Hematopoietic multipotent progenitor cell (in vitro differentiated cells): ENCODE measurements around the gene TLE7. TPM values are rescaled to one million over a fixed set of nuclear protein-coding genes. Genes with fewer than 3 reads are reported as not detected.

Experiments
- DNase-seq, 3 donors: peaks; one replicate each; pipeline ENCODE4 v3.0.0-alpha.2; 2011 to 2015; ENCODE audit warnings: low read depth in 2 of 3, low spot score in 2 of 3
- total RNA-seq: library from RNA; depleted of rRNA; stranded (reverse); fragments of >200 nt; gene quantifications from one replicate; pipeline ENCODE4 v1.2.3, GENCODE V29; 2012

Gene TLE7
- not detected for total RNA-seq

DNA sequence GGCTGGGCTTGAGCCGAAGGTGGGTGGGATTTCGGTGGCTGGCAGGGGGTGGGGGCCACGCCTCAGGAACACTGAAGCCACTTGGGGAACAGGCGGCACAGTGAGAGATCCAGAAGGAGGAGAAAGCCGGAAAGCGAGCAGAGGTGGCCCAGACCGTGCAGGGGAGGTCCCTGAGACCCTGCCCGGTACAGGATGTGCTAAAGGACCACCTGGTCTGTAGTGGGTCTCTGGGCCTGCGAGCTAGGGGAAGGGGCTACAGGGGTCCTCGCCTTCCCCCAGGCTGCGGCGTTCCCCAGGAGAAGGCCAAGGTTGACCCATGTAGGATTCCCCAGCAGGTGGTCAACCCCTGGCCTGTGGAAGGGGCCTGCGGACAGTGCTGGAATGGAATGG, at the start of gene TLE7:
TLE7 (minus strand) TSS at position 4 of the 390 bp plus-strand sequence. CDS start 8,730 bp downstream, outside the sequence.
- DNase-seq: no peak

DNA sequence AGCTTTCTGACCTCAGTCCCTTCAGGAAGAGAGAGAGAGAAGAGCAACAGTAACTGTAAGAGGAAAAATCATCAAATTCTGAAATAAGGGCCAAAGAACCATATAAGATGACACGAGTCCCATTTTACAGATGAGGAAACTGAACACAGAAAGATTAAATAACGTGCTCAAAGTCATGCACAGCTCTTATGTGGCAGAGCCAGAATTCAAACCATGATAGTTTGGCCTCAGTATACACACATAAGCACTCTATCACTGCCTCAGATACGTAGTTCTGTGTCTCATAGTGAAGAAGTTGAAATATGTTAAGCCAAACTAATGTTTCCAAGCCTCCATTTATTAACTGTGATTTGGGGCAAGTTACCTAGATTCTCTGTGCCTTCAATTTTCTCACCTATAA, 49.2 kb upstream of the TLE7 start:
- DNase-seq: no peak

DNA sequence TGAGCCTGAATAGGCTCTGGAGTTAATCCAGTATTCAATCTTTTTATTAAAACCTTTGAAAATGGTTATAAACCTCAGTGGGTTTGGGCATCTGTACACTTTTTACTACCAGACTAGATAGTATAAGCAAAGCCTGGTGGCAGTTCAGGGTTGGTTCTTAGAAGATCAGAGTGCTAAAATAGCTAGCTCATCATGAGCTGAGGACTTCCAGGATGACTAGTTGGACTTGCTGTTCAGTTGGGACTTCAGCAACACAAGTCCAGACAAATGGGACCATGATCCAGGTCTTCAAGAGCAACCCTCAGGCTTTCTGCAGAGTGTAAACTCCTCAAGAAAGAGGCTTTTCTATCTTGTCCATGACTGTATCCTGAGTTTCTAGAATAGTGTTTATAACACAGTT, 48.5 kb upstream of the TLE7 start:
- DNase-seq: no peak

DNA sequence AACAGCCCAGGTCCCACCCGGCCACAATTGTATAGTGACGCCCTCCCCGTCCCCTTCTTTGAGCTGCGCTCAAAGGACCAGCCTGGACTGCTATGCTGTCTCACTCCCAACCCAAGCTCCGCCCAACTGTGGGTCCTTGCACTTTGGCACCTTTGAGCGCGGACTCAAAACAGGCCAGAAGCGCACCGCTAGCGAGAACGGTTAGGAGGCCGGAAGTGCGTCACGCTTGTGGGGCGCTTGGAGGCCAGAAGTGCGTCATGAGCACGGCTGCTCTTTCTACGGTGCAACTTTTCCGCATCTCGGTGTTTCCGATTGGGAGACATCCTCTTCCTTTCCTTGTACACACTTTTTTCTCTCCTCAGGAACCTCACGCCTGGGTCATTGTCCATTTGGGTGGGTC, 47.3 kb upstream of the TLE7 start, which contains the start of gene ZNF19:
ZNF19 (minus strand) TSS at position 203 of the 400 bp plus-strand sequence. CDS start 7,210 bp downstream, outside the sequence.
- no peak for DNase-seq

DNA sequence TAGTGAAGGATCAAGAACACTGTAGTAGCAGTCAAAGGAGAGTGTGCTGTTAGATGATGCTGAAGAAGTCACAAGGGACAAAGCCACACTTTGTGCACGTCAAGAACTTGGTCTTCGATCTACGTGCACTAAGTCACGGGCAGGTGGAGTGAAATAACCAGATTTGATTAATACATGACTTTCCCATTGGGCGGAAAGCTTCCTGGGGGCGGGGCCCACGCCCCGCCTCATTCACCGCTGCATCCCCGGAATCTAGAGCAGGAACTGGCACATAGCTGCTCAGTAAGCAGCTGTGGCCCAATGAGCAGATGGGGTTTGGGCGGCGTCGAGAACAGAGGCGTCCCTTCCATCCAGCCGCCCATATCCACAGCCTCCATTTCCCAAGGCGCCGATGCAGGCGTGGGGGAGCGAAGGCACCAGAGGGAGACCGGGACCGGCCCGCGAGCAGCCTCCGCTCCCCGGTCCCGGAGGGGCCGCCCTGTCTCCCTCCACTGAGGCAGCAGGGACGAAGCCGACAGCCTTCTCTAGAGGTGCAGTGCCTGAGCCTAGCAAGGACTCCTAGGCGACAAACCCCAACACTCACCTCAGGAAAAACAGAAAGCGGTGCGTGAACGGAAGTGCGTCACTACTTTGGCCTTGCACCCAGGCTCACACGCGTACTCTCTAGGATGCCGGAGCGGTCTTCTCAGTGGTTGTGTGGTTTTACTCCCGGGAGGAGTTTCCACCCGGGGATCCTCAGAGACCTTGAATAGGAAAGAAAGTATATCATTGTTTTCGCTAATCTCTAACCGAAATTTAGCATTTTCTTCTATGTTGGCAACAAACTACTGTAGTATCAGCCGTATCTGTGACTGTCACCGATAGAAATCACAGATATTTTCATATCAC, 42.4 kb upstream of the TLE7 start:
- peak; percentile 73 to 90 (median 89) for DNase-seq

DNA sequence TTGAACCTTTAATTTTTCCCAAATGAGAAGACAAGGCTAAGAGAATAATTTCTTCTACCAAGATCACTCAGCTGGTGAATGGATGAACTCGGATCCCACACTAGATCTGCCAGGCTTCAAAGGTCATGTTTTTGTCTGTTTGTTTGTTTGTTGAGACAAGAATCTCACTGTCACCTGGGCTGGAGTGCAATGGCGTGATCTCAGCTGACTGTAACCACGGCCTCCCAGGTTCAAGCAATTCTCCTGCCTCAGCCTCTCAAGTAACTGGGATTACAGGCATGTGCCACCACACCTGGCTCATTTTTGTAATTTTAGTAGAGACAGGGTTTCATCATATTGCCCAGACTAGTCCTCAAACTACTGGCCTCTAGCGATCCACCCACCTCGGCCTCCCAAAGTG, 40.7 kb upstream of the TLE7 start:
- DNase-seq: no peak

DNA sequence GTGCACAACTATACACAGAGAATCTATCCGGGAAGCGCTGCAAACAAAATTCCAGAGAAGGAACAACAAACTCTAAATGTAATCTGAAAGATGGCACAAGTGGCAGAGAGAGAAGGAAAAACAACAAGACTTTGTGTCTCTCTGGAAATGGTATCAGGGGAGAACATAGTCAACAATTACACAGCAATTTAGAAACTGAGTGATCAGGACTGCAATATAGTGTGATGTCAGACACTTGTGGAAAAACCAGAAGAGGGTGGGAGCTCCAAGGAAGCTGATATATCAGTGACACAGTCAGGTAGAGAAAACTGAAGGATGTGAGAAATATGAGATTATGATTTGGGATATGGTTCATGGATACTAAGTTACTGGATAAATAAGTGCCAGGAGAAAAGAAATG, 39.1 kb upstream of the TLE7 start:
- no peak for DNase-seq

DNA sequence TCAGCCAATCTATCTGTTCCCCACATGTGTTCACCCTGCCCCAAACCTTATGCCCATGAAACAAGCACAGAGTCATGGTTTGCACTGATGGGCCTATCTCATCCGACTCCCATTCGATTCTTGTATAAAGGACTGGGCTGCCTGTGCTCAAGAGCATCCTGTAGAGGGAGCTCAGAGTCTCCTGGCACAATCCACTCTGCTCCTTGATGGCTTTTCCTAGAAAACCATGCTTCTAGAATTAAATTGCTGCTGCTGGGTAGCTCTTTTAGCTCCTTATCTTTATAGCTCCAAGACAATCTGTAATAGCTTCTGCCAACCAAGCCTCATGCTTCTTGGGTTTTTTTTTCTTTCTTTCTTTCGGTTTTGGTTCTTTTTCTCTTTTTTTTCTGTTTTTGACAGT, 37.6 kb upstream of the TLE7 start:
- DNase-seq: no peak

DNA sequence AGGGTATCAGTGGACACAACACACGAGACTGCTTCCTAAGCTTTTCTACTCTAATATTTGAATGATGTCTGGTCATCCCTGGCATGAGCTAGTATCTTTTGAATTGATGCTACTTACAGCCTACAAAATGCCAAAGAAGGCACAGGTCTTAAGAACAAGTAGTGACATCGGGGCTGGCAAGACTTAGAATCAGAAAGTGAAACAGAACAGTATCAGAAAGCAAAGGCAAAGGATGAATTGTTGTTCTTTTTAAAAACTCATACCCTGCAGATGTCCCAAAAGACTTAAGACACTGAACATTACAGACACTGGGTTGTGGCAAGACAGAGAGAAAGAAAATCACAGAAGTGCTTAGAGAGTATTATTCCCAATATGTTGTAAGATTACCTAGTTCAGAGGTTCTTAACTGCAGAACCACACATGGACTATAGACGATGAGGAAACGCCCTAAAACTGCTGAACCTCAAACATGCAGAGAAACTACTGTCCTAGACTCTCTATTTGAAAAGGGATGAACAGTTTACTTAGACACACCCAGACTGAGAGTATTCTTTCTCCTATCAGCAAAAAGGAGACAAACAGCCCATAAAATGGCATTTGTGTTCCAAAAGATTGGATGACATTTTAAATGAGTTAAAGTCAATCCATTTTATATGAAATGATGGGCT, 34.7 kb upstream of the TLE7 start:
- no peak for DNase-seq

DNA sequence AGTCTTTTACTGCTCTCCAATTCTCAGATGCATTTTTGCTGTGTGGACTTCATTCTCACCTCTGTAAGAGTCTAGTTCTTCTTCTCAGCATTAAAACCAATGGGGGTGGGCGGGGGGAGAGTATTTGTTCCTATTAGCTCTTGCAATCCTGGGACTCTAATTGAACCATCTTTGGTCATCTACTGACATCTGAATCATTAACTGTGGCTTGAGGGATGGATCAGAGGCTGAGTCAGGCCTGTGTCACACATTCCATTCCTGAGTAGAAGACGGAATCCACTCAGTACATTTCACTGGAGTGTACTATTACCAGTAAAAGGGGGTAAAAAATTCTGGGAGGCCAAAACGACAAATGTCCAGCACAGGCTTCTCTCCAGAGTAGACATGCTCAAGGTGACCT, 33.0 kb upstream of the TLE7 start:
- no peak for DNase-seq

DNA sequence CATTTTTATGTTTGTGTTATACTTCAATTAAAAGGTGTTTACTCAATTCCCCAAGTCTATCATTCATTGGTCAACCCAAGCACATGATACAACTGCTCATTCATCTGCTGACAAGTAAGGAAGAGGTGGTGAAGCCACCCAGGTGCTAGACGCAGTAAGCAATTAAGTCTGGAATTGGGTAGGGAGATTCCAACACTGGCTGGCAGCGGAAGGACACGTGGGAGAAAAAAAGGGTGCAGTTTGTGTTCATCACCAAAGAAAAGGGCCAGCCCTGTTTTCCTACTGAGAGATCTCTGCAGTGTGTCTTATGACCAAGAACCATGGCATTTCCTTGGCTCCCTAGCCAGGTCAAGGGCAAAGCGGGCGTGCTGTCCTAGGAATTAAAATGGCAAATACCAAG, 32.0 kb upstream of the TLE7 start:
- no peak for DNase-seq

DNA sequence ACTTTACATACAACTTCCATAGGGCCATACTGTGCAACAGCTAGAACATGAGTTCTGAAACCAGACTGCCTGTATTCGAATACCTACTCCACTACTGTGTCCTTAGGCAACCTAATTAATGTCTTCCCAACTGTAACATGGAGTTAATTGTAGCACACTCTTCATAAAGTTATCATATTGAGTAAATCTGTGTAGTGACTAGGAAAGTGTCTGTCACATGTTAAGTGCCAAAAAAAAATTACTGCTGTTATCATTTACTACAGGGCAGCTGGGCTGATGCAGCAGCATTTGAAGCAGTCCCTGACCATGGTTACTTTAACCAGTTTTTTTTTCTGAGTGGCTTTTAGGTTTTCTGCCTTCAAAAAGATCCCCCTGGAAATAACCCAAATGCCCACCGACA, 31.1 kb upstream of the TLE7 start:
- DNase-seq: no peak

DNA sequence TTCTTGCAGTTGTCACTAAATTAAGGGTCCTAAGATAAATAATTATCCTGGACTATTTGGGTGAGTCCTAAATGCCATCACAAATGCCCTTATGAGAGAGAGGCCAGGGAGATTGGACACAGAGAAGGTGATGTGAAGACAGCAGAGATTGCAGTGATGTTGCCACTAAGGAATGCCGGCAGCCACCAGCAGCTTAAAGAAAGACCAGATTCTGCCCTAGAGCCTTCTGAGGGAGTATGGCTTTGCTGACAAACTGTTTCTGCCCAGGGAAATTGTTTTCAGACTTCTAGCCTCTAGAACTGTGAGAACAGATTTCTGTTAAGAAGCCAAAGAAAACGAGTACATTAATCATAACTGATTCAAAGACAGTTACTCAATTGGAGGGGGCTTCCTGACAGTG, 30.2 kb upstream of the TLE7 start:
- DNase-seq: no peak

DNA sequence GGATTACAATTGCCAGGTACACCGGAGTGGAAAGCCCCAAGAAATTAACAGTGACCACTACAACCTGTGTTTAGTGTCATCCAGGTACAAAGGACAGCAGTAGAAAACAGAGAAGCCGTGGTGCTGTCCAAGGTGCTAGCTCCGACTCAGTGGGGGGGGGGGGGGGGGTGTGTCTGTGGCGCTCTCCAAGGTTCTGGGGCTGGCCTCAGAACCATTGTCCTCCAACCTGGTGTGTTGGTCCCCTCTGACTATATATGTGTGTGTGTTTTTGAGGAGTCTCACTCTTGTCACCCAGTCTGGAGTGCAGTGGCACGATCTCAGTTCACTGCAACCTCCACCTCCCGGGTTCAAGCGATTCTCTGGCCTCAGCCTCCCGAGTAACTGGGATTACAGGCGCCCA, 26.0 kb upstream of the TLE7 start:
- peak; percentile 40 to 63 (median 41) for DNase-seq

DNA sequence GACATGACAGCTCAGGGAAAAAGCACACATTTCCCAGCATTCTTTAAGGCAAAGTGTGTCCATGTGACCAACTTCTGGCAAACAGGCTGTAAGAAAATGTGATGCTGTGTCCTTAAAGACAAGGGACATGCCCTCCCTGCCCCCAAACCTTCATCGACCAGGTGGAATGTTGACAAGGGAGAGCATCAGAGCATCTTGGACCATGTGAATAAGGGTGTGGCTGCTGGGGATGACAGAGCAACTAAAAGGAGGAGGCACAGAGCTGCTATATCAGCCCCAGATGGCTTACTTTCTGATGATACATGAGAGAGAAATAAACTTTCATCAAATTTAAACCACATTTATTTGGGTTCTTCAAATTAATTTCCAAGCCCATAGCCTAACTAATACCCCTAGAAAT, 22.4 kb upstream of the TLE7 start:
- no peak for DNase-seq

DNA sequence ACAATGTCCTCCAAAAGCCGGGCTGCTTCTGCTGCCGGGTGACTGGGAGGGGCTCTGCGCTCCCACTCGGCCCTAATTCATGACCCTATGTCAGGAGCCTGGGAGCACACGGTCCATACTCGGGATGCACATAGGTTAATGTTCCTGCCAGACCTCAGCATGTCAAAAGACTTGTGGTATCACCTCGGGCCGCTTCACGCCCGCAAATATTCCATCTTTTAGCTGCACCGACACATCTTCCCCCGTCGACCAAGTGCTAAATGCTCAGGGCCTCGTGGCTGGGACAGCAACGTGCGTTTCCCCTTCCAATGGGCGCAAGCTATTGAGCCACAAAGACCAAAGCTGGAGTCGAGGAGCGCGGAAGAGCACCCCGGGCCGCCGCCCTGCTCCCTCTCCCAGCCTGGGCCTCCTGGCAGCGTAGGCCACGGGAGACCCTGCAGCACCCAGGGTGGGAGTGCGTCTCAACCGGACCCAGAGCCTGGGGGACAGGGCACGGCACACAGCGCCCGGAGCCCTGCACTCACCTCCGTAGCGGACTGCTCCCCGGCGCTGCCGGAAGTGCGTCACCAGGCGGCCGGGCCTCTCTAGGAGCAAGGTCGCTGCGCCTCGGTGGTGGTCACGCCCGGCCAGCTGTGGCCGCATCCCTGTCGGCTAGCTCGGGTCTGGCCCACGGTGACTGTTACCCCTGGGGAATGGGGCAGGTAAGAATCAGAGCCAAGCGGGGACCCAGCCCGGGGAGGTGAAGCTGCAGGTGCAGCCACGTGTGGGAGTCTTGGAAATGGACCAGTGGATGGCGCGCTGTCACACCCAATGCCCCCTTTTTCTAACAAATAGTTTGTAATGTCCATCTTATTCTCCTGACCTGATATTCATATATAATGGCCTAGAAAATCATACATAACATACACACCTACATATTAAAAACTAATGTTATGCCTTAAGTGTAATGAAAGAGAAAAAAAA, 20.1 kb upstream of the TLE7 start, which contains the start of gene ZNF23:
ZNF23 (minus strand) TSS at position 562 of the 963 bp plus-strand sequence. CDS start 5,451 bp downstream, outside the sequence.
- peak; percentile 62 to 72 (median 68) for DNase-seq

DNA sequence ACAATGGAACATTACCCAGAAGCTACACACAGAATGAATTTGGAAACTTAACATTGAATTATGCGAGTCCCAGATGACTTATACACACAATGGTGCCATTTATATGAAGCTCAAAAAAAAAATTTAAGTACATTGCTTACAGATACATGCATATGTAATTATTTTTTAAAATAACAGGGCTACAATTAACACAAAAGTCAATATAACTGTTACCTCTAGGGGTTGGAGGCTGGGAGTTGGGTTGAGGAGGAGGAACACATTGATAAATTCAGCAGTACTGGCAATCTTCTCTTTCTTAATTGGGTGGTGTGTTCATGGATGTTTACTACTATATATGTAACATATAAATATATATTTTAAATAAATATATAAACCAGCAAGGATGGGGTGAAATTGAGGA, 19.1 kb upstream of the TLE7 start:
- no peak for DNase-seq

DNA sequence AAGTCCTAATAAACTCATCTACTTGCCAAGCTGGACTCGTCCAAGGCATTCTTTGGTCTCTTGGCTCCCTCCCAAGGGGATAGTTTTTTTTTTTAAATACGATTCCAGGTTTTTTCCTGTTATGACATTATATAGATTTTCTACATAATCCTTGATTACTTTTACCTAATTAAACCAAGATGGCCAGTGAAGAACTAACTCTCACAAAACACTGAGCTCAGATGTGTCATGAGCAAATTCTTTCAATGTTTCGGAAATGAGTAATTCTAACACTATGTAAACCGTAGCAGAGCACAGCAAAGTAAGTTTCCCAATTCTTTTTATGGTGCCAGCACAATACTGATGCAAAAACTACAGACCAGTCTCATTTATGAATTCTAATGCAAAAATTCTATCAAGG, 18.4 kb upstream of the TLE7 start:
- DNase-seq: no peak

DNA sequence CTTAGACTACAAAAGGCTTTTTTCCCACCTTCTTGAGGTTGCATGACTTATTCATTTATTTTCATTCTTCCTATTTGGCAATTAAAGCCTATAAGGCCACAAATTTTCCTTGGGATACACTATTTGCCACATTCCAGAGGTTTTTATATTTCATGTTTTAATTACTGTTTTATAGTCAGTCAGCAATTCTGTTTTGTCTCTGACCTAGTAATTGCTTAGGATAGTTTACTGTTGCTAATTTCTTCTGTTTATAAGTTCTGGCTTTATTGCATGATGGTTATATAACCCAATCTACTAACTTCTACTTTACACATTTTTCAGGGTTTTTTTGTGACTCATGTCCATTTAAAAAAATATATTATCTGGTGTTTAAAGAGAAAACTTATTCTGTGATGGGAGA, 17.7 kb upstream of the TLE7 start:
- no peak for DNase-seq

DNA sequence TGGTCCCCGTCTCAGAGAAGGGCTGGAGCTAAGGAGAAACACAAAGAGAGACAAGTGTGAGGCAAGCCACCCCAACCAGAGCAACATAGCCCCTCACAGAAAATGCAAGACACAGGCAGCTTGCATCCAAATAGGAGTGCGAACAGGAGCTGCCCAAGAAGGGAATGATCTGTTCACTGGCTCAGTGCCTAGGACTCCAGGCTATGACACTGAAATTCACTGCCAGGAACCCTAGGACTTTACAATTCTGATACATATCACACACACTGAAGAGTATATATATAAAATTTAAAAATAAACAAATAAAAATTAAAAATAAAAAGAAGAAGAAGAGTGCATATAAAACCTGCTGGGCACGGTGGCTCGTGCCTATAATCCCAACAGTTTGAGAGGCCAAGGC, 14.9 kb upstream of the TLE7 start:
- no peak for DNase-seq

DNA sequence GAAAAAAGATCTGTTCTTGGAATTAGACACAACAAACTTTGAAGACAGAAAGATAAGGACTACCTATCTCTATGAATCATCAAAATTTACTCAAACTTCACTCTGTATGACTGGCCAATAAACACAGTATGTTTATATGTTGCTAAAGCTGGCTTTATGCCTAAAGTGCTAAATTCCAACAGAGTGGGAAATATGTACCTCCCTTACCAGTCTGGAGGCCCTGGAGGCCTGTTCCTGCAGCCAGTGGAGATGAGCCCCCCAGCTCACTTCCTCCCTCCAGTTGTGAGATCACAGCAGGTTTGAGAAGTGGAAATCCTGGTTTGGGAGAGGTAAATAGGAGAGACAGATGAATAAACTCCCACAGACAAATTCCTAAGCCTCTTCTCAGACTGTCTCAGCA, 11.2 kb upstream of the TLE7 start:
- no peak for DNase-seq
